KBM-7 (cell line): ENCODE results near the gene CELSR1.

Source experiments
- DNase-seq: peaks from one replicate; pipeline ENCODE4 v3.0.0-alpha.2; 2015
- in situ Hi-C: fragments of 300-500 bp; cut with MboI; formaldehyde crosslinking; loops from 2 replicates; pipeline ENCODE4 v1.14.3; 2020; ENCODE audit warnings: low sequenced_read_pairs, low pct_unique_long_range_greater_than_20kb, mixed read lengths

Gene CELSR1

GRCh38 chr22:46577368-46578249 is 40.2 kb upstream of the CELSR1 start:
- in situ Hi-C loops, result no loop called here
- no peak for DNase-seq

DNA sequence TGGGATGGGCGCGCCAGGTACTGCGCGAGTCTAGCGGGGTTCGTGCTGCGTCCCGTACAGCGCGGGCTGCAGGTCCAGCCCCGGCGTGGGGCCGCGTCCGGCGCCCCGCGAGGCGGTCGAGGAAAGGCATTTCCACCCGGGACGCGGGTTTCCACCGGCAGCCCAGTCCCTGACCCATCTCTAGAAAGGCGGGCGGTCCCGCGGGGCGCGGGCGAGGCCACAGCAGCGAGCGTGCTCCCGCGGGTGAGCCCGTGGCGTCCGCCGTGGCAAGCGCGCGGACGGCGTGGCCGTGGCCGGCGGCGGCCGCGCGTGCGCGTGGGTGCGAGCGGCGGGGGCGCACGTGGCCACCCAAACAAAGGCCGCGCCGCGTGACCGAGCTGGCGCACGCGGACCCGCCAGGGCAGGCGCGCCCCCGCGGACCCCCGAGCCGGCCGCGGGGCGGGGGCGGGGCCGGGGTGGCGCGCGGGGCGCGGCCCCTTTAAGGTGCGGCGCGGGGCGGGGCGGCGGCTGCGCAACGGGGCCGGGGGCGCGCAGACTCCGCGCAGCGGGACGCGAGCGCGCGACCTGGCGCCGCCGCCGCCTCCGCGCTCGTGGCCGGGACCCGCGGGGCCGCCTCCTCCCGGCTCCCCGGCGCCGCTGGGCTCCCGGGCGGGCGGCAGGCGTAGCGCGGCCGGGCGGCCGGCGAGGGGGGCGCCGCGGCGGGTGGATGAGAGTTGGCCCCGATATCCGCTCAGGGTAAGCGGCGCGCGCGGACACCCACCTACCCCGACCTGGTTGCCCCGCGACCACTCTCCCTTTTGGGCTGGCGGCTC is 39.3 kb upstream of the CELSR1 start:
- in situ Hi-C loops, result no loop called here
- no peak for DNase-seq

GRCh38 chr22:46575911-46576555 is 38.6 kb upstream of the CELSR1 start:
- no peak for DNase-seq
- in situ Hi-C loops, result no loop called here

DNA sequence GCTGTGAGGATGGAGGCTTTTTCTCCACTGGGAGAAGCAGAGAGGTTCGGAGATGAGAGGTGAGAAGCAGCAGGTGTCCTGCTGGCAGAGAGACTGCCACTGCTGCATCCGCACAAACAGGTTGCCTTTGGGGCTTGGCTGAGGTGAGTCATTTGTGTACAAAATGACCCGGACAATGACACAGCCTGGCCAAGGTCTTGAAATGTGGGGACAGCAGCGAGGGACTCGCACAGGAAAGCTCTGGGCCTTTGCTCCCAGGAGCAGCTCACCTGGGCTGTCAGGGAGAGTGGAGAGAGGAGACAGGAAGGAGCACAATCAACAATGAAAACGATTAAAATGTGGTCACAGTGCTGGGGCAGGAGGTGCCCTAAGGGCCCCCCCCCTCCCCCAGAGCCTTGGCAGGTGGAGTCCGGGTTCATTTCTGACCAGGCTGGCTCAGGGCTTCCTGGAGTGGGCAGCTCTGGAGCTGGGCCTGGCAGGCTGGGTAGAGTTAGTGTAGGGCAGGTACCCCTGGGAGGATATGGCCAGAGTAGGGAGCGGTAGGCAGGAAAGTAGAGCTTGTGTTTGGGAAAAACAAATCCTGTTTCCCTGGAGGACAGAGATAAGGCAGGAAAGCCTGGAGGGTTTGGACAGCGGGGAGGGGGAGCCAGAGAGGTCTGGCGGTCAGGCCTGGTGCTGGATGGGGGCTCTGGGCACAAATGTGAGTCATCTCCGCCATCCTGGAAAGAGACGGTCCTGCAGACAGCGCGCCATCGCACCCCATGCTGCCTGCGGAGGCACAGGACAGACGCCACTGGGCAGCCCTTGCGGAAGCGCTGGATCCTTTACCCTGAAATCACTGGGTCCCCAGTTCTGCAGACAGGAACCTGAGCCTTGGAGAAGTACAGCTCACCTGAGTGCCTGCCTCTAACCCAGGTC is 37.8 kb upstream of the CELSR1 start:
- no peak for DNase-seq
- in situ Hi-C loops, result no loop called here

GRCh38 chr22:46574438-46574992 is 37.1 kb upstream of the CELSR1 start:
- DNase-seq, result no peak
- in situ Hi-C loops, result no loop called here

- in situ Hi-C loops, result no loop called here
Observed at GRCh38 chr22:46573781-46574437, 36.5 kb upstream of the CELSR1 start.

GRCh38 chr22:46572911-46573780 is 35.7 kb upstream of the CELSR1 start:
- in situ Hi-C loops, result no loop called here
- no peak for DNase-seq

More at GRCh38 chr22:46573781-46574437, 36.5 kb upstream of the CELSR1 start:
- no peak for DNase-seq

DNA sequence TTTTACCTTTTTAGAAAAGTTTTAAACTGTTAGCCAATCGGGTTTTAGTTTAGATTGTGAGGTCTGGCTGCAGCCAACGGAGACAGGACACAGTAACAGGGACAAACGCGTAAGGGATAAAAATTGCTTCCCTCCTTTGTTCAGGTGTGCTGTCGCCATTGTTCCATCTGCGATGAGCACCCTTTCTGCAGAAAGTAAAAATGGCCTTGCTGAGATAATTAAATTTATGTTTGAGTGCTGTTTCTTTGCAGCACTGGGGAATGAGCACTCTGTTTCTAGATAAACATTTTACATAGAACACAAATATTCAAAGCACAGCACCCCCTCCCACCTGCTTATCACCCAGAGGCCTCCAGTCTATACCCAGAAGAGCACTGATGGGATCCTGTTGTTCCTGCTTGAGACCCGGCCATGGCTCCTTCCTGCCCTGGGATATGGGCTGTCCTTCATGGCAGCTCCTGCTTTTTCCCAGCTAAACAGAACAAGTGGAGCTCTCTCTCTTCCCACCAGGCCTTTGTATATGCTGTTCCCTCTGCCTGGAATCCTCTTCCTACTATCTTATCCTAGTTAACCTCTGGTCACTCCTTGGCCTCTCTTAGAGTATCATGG is 34.3 kb upstream of the CELSR1 start:
- DNase-seq, result no peak
- in situ Hi-C loops, result no loop called here

- DNase-seq, result no peak
- in situ Hi-C loops, result no loop called here
Observed at GRCh38 chr22:46569848-46570695, 32.7 kb upstream of the CELSR1 start.

- DNase-seq, result no peak
- in situ Hi-C loops, result no loop called here
Observed at GRCh38 chr22:46569055-46569847, 31.8 kb upstream of the CELSR1 start.

- in situ Hi-C loops, result no loop called here
- no peak for DNase-seq
Observed at GRCh38 chr22:46568102-46568809, 30.8 kb upstream of the CELSR1 start.

DNA sequence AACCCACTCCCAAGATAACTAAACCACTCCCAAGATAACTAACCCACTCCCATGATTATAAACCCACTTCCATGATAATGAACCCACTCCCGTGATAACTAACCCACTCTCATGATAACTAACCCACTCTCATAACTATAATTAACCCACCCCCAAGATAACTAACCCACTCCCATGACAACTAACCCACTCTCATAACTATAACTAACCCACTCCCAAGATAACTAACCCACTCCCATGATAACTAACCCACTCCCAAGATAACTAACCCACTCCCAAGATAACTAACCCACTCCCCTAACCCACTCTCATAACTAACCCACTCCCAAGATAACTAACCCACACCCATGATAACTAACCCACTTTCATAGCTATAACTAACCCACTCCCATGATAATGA is 30.1 kb upstream of the CELSR1 start:
- in situ Hi-C loops, result no loop called here
- DNase-seq, result no peak

- DNase-seq, result no peak
- in situ Hi-C loops, result no loop called here
Observed at GRCh38 chr22:46564084-46564714, 26.8 kb upstream of the CELSR1 start.

DNA sequence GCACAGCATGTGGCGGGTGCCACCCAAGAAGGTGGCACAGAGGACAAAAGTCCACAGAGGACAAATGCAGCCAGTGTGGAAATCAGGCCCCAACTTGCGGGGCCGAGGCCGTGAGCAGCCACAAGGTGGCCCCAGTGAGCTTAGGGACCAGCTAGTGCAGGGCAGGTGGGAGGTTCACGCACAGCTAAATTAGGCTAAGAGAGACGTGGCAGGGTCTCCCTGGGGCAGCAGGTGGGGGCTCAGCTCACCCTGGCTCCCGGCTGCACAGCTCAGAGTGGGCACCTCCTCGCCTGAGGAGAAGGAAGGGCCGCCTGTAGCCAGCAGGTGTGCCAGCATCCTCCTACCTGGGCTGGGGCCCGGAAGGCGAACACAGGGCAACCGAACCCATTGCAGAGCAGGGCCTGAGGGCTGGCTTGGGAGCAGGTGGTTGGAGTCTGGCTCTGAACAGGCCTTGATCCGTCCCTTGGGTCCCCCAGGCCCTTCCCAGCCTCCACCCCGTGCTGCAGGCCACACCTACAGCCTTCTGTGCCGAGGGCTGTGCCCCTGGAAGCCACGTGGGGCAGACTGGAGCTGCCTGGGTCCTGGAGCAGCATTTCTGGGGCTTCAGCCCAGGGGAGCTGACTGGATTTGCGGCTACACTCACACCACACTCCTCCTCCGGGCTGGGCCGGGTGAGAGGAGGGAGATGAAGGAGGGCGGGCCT is 26.1 kb upstream of the CELSR1 start:
- in situ Hi-C loops, result no loop called here
- peak; percentile 86 for DNase-seq
